ENCODE results near the gene FAM98C.

The FAM98C gene

DNA sequence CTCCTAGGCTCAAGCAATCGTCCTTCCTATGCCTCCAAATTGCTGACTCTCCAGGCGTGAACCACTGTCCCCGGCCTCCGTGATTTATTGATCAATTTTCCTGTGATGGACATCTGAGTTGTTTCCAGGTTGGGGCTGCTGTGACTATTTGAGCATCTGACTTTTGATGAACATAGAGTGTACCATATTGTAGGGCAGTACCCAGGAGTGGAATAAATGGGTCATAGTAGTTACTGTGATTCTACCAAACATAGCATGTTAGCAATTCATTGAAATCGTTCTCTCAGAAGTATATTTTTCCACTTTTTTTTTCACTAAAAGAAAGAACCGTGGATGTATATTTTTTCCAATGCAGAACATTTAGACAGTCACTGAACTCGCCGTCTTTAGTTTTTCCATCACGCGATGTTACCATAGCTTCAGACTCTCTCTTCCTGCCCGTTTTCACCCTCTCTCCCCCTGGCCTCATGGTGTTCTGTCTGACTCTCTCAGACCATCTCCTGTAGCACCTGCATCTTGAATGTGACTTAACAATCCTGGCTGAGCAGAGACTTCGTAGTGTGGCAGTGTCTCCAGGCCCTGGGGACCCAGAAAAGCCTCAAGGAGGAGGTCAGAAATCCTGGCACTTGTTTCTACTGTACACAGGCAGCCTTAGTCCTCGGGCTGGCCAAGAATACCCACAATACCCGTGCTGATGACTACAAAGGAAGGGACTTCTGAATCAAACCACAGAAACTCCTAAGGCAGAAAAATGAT lies 26.3 kb downstream of the FAM98C start:
- DNase-seq, result no peak

DNA sequence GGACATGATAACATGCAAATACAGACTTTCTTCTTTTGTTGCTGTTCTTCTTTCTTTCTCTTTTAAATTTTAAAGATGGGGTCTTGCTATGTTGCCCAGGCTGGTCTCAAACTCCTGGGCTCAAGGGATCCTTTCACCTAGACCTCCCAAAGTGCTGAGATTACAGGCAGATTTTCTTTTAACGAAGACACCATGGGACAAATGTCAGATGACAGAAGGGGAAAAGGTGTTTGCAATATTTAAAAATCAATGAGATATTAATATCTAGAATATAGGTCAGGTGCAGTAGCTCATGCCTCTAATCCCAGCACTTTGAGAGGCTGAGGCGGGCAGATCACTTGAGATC lies 26.9 kb downstream of the FAM98C start:
- no peak for DNase-seq

DNA sequence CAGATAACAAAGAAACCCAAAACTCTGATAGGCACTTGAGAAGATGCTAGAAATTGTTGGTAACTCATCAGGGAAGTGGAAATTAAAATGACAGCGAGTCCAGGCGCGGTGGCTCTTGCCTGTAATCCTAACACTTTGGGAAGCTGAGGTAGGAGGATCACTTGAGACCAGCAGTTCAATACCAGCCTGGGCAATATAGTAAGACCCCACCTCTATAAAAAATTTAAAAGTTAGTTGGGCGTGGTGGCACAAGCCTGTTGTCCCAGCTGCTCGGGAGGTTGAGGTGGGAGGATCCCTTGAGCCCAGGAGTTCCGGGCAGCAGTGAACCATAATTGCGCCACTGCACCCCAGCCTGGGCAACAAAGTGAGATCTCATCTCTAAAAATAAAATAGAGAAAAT lies 28.0 kb downstream of the FAM98C start:
- no peak for DNase-seq

DNA sequence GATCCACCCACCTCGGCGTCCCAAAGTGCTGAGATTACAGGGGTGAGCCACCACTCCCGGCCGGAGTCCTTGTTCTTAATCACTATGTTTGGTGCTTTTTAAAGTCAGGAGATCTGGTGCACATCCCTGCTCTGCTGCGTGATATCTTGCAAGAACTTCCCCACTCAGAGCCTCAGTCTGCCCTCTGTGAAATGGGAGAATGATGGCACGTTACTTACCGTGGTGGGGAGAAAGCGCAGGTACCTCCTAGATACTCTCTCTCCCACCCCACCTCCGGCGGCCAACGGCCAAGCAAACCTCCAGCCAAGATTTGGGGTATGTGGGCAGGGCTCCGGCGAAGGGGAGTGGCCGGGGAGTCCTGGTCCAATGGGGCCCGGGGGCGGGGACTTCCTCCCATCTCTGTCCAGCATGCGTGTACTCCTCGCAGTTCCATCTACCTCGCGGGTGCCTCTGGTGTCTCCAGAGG lies 30.4 kb downstream of the FAM98C start, which contains the start of gene RYR1:
Gene RYR1 (plus strand): TSS at position 424 of the 466 bp plus-strand sequence. CDS start 139 bp downstream, outside the sequence.
- DNase-seq, result no peak

DNA sequence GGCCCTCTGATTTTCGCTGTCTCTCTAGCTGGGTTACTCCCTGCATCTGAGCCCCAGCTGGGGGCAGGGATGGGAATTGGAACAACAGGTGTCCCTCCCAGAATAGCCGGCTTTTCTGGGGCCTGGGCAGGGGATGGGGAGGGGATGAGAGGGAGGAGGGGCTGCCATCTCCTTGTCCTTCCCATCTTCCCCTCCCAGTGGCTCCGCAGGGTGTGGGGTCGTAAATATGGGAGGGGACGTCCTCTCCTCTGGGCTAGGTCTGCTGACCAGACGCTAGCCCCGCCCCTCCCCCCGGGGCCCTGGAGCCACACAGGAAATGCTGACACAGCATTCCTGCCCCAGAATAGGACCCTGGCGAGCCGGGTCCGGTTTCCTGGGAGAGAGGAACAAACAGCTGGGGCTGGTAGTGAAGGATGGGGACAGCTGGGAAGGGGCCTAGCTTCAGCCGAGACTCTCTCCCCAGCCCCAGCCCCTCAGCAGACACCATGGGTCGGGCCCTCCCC lies 31.7 kb downstream of the FAM98C start:
- DNase-seq, result no peak

DNA sequence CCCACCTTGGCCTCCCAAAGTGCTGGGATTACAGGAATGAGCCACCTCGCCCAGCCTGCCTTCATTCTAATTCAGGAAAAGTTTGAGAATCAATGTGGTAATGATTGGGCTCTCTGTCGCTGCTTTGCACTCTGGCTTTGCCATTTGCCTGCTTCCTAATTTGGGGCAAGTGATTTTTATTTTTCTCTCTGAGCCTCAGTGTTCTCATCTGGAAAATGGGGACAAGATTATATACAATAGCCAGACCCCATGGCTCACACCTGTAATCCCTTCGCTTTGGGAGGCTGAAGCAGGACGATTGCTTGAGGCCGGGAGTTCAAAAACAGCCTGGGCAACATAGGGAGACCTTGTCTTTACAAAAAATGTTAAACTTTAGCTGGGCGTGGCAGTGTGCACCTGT lies 34.4 kb downstream of the FAM98C start:
- no peak for DNase-seq

DNA sequence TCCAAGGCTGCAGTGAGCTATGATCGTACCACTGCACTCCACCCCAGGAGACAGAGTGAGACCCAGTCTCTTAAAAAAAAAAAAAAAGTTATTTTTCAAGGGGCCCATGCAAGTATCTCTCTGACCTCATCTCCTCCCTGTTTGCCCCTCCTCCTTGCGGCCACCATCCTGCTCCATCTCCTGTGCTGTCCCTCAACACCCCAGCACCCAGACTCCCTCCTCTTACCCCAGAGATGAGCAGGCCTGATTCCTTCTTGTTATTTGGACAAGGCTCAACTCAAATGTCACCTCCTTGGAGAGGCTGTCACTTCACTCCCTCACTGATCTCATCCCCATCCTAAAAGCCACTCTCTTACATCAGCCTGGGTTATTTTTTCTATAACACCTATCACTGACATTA lies 35.0 kb downstream of the FAM98C start:
- DNase-seq, result no peak

DNA sequence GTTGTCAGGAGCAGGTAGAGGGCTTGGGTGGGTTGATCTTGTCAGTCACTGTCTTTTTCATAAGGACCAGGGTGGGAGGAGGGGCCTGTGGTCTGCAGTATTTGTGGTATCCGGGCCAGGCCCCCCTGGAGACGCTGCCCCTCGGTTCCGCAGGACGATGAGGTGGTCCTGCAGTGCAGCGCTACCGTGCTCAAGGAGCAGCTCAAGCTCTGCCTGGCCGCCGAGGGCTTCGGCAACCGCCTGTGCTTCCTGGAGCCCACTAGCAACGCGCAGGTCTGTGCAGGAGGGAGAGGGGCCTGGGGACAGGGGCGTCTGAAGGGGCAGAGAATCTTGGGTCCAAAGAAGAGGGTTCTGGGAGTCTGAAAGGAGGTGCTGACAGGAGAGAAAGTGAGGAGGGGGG lies 37.7 kb downstream of the FAM98C start:
- no peak for DNase-seq

DNA sequence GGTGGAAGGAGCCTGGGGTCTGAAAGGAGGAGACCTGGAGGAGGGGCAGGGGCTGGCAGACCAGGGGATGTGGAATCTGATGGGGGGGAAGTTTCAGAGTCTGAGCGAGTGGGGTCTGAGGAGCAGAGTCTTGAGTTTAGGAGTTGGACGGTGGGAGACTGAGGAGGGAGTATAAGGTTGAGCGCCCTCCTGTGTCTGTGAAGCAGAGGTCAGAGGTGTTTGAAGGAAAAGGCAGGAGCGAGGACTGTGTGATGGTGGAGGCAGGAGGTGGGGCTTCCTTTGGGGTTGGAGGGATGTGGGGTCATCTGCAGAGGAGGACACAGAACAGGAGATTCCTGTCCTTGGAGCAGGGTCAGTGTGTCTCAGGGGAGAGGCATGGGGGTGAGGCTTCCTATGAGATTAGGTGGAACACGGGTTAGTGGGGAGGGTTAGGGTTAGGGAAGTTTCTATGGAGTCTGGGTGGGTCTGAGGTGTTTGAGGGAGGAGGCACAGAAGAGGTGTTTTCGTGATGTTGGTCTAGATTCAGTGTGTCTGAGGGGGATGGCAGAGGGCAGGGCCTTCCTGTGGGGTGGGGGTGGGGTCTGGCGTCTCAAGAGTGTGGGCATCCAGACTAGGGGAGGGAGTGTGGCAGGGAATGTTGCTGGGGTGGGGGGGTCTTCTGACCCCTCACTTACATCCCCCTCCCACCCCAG lies 38.9 kb downstream of the FAM98C start:
- no peak for DNase-seq

DNA sequence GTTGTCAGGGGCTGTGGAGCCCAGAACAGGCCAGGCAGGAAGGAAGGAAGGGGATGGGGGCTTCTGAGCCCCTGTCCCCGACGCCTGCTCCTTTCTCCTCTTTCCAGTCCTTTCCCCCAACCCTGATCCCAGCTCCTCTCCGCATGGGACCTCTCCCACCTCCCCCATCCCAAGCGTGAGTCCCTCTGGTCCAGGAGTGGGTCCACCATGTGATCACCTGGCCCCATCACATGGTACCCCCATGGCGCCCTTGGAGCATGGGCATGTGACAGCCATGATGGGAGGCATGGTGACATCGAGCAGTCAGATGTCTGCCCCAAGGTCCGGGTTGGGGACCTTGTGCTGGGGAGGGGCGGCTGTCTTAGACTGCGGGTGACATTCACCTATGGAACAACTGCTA lies 39.8 kb downstream of the FAM98C start:
- DNase-seq, result no peak

DNA sequence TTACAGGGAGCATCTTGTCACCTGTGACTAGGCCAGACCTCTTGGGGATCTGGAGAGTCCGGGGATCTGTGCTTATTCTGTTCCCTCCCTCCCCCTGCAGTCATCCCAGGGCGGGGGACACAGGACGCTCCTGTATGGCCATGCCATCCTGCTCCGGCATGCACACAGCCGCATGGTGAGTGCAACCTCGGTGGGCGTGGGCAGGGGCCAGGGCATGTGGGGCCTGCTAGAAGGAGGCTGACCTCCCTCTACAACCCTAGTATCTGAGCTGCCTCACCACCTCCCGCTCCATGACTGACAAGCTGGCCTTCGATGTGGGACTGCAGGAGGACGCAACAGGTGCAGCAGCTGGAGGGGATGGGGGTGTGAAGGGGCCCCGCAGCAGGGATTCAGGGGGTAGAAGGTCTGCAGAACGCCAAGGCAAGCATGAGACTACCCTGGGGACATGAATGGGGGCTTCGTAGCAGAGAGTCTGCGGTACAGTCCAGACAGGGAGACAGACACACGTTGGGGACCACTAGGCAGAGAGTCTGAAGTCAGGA lies 40.6 kb downstream of the FAM98C start:
- DNase-seq, result no peak

DNA sequence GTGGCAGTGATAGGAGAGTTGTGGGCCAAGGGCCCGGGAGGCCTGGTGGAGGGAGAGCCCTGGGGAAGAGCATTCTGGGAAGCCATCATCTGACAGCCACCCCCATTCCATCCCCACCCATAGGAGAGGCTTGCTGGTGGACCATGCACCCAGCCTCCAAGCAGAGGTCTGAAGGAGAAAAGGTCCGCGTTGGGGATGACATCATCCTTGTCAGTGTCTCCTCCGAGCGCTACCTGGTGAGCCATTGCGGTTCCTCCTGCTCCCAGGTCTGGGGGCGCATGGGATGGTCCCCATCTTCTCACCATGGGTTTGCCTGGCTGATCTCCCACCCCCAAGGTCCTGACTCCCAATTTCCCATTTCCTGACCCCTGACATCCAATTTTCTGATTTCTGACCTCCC lies 41.1 kb downstream of the FAM98C start:
- no peak for DNase-seq

DNA sequence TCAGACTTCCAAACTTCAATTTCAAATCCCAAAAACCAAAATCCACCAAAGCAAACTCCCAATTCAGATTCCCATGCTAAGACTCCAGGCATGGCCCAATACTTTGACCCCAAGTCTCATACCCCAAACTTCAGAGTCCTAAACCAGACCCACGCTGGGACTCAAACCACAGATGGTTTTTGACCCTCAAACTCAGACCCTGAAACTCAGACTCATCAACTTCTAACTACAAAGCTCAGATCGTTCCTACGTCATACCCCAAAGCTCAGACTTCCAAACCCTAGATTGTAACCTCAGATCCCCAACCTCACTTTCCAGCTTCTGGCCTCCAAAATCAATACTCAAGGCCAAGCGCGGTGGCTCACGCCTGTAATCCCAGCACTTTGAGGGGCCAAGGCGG lies 42.5 kb downstream of the FAM98C start:
- no peak for DNase-seq

DNA sequence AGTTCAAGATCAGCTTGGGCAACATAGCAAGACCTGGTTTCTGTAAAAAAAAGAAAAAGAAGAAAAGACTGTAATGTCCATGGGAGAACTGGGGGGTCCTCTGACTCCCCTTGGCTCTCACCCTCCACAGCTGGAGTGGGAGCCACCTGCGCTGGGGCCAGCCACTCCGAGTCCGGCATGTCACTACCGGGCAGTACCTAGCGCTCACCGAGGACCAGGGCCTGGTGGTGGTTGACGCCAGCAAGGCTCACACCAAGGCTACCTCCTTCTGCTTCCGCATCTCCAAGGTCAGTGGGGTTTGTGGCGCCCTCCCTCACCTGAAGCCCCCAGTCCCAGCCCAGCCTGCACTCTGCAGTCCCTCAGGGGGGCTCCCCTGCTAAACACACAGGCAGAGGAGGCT lies 45.3 kb downstream of the FAM98C start:
- no peak for DNase-seq

DNA sequence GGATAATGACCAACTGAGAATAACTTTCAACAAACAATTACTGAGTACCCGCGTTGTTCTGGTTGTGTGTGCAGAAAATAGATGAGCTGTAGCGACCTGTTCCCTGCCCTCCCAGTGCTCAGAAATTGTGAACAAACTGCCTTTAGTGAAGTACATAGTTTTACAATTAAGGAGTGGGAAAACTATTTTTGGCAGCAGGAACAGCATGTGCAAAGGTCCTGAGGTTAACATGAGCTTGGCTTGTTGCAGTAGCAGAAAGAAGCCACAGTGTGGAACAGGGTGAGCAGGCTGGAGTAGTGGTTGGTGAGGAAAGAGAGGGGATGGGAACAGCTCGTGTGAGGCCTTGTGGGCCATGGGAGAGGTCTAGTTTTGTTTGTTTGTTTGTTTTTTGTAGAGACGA lies 46.6 kb downstream of the FAM98C start:
- DNase-seq, result no peak

DNA sequence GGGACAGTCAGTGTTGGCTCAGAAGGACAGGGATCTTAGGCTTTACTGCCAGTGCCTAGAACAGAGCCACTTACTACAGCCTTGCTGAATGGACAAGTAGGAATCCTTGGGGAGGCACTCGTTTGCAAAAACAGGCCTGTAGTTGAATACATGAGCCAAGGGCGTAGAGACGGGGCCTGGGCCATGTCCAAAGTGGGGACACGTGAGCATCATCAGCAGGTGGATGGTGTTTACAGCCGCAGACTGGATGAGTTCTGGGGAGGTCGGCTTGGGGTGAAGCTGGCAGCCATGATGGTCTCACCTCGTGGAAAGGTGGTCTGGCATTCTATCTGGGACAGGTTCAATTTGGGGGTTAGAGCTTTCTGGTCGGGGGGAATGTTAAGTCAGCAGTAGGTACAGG lies 48.1 kb downstream of the FAM98C start:
- no peak for DNase-seq

DNA sequence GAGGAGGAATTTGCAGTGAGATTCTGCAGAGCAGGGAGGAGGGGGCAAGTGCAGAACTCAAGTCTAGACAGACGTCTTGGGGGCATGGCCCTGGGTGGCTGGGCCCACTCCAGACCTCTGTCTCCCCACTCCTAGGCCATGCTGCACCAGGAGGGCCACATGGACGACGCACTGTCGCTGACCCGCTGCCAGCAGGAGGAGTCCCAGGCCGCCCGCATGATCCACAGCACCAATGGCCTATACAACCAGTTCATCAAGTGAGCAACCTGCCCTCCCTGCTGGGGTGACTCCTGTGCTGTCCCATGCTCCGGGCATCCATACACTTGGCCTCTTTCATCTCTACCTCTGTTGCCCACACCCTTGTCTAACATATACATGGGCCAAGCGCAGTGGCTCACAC lies 48.7 kb downstream of the FAM98C start:
- no peak for DNase-seq

DNA sequence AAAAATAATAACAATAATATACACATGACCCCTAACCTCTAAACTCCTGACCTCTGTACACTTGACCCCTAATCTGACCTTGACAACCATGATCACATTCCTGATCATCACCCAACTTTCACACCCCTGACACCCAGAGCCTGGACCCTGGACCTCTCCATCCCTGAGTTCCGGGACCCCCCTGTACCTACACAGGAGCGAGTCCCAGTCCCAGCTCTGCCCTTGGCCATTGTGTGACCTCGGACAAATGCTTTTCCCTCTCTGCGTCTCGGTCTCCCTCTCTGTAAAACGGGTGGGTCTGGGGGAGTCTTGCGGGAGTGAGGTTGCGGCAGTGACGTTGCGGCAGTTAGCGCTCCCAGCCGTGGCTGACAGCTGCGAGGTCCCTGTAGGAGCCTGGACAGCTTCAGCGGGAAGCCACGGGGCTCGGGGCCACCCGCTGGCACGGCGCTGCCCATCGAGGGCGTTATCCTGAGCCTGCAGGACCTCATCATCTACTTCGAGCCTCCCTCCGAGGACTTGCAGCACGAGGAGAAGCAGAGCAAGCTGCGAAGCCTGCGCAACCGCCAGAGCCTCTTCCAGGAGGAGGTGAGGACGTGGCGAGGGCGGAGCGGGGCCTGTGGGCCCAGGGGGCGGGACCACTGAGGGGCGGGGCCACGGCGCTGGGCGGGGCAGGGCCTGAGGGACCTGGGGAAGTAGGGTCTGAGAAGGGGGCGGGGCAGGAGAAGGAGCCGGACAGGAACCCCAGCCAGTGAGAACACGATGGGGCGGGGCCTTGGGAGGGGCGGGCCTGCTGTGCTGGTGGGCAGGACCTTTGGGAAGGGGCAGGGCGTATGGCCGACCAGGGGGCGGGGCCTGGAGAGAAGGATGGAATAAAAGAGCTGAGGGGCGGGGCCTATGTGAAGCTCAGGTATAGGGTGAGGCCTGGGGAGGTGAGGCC lies 49.8 kb downstream of the FAM98C start:
- no peak for DNase-seq

DNA sequence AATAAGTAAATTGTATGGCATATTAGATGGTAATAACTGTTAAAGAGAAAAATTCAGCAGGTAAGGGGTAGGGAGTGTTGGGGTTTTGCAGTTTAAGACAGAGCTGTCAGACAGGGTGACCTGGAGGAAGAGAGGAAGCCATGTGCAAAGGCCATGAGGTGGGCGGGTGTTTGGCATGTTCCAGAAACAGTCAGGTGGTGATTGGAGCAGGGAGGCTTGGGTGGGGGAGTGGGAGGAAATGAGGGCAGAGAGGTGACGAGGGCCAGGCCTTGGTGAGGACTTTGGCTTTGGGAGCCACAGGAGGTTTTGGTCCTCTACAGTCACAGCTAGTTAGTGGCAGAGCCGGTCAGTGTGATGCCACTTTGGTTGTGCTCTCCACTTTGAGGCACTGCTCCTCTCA lies 50.7 kb downstream of the FAM98C start:
- no peak for DNase-seq

DNA sequence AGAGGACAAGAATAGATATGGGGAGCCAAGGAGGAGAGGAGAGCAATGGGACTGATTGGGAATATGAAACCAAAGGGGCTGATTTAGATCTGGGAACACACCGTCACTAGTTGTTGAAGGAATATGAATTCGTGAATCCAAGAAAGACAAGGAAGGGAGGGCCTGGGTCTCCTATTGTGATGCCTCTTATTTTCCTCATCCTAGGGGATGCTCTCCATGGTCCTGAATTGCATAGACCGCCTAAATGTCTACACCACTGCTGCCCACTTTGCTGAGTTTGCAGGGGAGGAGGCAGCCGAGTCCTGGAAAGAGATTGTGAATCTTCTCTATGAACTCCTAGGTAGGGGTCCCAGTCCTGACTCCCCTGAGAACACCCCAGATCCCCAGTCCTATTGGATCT lies 52.1 kb downstream of the FAM98C start:
- DNase-seq, result no peak

DNA sequence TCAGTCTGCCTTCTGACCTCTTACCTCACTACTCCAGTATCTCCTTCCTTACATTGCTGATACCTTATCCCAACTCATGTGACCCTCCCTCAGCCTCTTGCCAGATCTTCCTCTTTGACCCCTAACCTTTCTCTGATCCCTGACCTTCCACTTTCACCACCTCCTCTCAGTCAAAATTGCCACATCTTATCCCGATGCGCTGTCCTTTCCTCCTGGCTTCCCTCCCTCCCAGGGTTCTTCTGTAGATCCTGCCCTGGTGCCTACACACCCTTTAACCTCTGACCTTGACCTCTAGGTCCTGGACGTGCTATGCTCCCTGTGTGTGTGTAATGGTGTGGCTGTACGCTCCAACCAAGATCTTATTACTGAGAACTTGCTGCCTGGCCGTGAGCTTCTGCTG lies 54.3 kb downstream of the FAM98C start:
- no peak for DNase-seq

DNA sequence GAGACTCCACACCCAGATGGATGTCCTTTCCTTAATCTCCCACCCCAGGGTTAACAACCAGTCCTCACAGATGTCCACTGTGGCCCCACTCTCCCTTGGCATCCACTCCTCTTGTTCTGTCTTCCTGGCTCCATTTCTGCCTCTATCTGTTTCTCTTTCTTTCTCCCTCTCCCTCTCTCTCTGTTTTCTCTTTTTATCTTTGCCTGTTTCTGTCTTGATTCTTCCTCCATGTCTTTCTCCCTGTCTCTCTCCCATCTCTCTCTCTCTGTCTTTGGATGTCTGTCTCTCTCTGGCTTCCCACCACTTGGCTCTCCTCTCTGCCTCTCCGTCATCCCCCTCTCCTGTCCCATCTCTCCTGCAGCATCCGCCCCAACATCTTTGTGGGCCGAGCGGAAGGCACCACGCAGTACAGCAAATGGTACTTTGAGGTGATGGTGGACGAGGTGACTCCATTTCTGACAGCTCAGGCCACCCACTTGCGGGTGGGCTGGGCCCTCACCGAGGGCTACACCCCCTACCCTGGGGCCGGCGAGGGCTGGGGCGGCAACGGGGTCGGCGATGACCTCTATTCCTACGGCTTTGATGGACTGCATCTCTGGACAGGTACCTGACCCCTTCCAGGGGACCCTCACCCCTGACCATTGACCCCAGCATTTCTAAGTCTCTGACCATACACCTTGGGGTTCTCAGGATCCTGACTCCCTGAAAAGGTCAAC lies 55.0 kb downstream of the FAM98C start:
- DNase-seq, result no peak
